ENCODE measurements around the gene MAD1L1. TPM values are rescaled to one million over a fixed set of nuclear protein-coding genes. Genes with fewer than 3 reads are reported as not detected.

The MAD1L1 gene
- total and polyA plus RNA-seq, 2 donors (not counting 3 experiments of a cell fraction or from before 2014, with no cell fraction given) = 34.1 to 42.3 TPM

GRCh38 chr7:2154831-2155230 lies 77.9 kb downstream of the MAD1L1 start:
- H3K27me3 ChIP-seq (ENCODE audit: control insufficient read depth in 2 of 2, insufficient read depth in 2 of 2, low read length in 2 of 2) = no peaks in the 10 kb centered on the region
- H3K36me3 ChIP-seq (ENCODE audit: control insufficient read depth in 2 of 2, extremely low read depth in 1 of 2, insufficient read depth in 2 of 2, low read length in 2 of 2) = no peaks in the 10 kb centered on the region
- no peak overlapping the region for H3K27ac ChIP-seq (ENCODE audit: insufficient read depth, low read depth, low read length)
- POLR2A ChIA-PET = no interaction called here
- no peak for TF ChIP-seq POLR2AphosphoS5 (IDR thresholded peaks at IDR 0.05; ENCODE audit: insufficient read depth, low read depth, low read length)
- TF ChIP-seq EZH2 (IDR thresholded peaks at IDR 0.05; ENCODE audit: borderline replicate concordance, low read depth, low read length, severe bottlenecking) = no peak
- no peak for TF ChIP-seq POLR2A (IDR thresholded peaks at IDR 0.05; ENCODE audit: low read depth, low read length)
- TF ChIP-seq, protein P1, sequence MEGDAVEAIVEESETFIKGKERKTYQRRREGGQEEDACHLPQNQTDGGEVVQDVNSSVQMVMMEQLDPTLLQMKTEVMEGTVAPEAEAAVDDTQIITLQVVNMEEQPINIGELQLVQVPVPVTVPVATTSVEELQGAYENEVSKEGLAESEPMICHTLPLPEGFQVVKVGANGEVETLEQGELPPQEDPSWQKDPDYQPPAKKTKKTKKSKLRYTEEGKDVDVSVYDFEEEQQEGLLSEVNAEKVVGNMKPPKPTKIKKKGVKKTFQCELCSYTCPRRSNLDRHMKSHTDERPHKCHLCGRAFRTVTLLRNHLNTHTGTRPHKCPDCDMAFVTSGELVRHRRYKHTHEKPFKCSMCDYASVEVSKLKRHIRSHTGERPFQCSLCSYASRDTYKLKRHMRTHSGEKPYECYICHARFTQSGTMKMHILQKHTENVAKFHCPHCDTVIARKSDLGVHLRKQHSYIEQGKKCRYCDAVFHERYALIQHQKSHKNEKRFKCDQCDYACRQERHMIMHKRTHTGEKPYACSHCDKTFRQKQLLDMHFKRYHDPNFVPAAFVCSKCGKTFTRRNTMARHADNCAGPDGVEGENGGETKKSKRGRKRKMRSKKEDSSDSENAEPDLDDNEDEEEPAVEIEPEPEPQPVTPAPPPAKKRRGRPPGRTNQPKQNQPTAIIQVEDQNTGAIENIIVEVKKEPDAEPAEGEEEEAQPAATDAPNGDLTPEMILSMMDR (IDR thresholded peaks at IDR 0.05; ENCODE audit: extremely low read depth in 1 of 2, insufficient read depth in 1 of 2, low read depth in 1 of 2, low read length in 2 of 2) = no peak
- no peak for TF ChIP-seq FOS (IDR thresholded peaks at IDR 0.05; ENCODE audit: borderline replicate concordance, insufficient read depth, low read length)
- no peak for TF ChIP-seq GATA2 (IDR thresholded peaks at IDR 0.05; ENCODE audit: insufficient read depth, insufficient read length, low read depth, low read length)
- TF ChIP-seq MAX (IDR thresholded peaks at IDR 0.05; ENCODE audit: insufficient read depth, insufficient read length) = no peak
- TF ChIP-seq MYC (IDR thresholded peaks at IDR 0.05; ENCODE audit: low read depth, low read length) = no peak
- no peak for TF ChIP-seq JUN (IDR thresholded peaks at IDR 0.05; ENCODE audit: borderline replicate concordance, insufficient read depth, insufficient read length, low read depth)
- dilution Hi-C loops (cut with MboI; ENCODE audit: extremely low pct_ligation_motif_present, low sequenced_read_pairs) = no loop called here
- no peak overlapping the region for H2AFZ ChIP-seq (ENCODE audit: low read depth, low read length)
- H3K4me3 ChIP-seq (replicated peaks in 1 of 3; ENCODE audit: insufficient read depth in 1 of 3, low read depth in 1 of 3, low read length in 3 of 3) = no peak overlapping the region
- H3K9me3 ChIP-seq (replicated peaks; ENCODE audit: control insufficient read depth, insufficient read depth, low read length) = no peaks in the 10 kb centered on the region
- H3K9me1 ChIP-seq (replicated peaks; ENCODE audit: control insufficient read depth, extremely low read depth, insufficient read depth, low read length) = no peaks in the 10 kb centered on the region
- CTCF ChIA-PET = interaction anchor here (0.6 kb wide), 1 partner anchor 188 kb away, joined by 4 read pairs; no protein-coding TSS in a partner anchor
- no peak for DNase-seq (ENCODE audit: low read depth, low spot score)
- FAIRE-seq = no peak
- no peak overlapping the region for H3K9ac ChIP-seq (replicated peaks; ENCODE audit: extremely low read depth, insufficient read depth, low read length)
- H3K4me2 ChIP-seq (ENCODE audit: insufficient read depth, low read length) = no peak overlapping the region
- no TSS peak for BruUV-seq (replicated peaks)
- no peaks in the 10 kb centered on the region for H3K4me1 ChIP-seq (ENCODE audit: control insufficient read depth, extremely low read depth, insufficient read depth, low read length)
- H4K20me1 ChIP-seq (replicated peaks; ENCODE audit: control insufficient read depth, extremely low read depth, insufficient read depth, low read length) = no peaks in the 10 kb centered on the region
- intact Hi-C loops (cut with micrococcal nuclease) = loop anchor here (5.0 kb wide), 1 partner anchor 43 kb away; no protein-coding TSS in a partner anchor
- no peaks in the 10 kb centered on the region for H3K79me2 ChIP-seq (ENCODE audit: control insufficient read depth, insufficient read depth, low read length)
